CD4-positive, alpha-beta T cell treated with Interleukin-4 for 4 hours (primary cell): ENCODE measurements around the gene NINJ2.

ENCODE experiments used
- DNase-seq: peaks from one replicate; pipeline ENCODE4 v3.0.0-alpha.2; 2020

Gene NINJ2

GRCh38 chr12:612293-612692 is 51.0 kb downstream of the NINJ2 start:
- DNase-seq: no peak

- DNase-seq: no peak
These were observed 51.5 kb downstream of the NINJ2 start for GRCh38 chr12:611721-612120.

- no peak for DNase-seq
These were observed 54.3 kb downstream of the NINJ2 start for GRCh38 chr12:608921-609320.

GRCh38 chr12:608413-608812 is 54.8 kb downstream of the NINJ2 start:
- DNase-seq: no peak

- no peak for DNase-seq
These were observed 55.7 kb downstream of the NINJ2 start for GRCh38 chr12:607541-608001.

- no peak for DNase-seq
These were observed 58.3 kb downstream of the NINJ2 start for GRCh38 chr12:604956-605355.

GRCh38 chr12:602700-603068 is 60.6 kb downstream of the NINJ2 start:
- DNase-seq: no peak

- DNase-seq: no peak
These were observed 61.1 kb downstream of the NINJ2 start for GRCh38 chr12:601976-602699.

GRCh38 chr12:599756-600155 is 63.5 kb downstream of the NINJ2 start:
- no peak for DNase-seq

- no peak for DNase-seq
These were observed 65.2 kb downstream of the NINJ2 start for GRCh38 chr12:597926-598568.

- no peak for DNase-seq
These were observed 69.6 kb downstream of the NINJ2 start for GRCh38 chr12:593396-594270.

GRCh38 chr12:592024-592505 is 71.2 kb downstream of the NINJ2 start:
- no peak for DNase-seq

GRCh38 chr12:591167-592023 is 71.8 kb downstream of the NINJ2 start:
- no peak for DNase-seq

GRCh38 chr12:590206-590750 is 73.0 kb downstream of the NINJ2 start:
- no peak for DNase-seq

- DNase-seq: no peak
These were observed 74.6 kb downstream of the NINJ2 start for GRCh38 chr12:588646-589045.

GRCh38 chr12:588024-588322 is 75.3 kb downstream of the NINJ2 start:
- DNase-seq: no peak

- no peak for DNase-seq
These were observed 75.9 kb downstream of the NINJ2 start for GRCh38 chr12:587132-588023.

GRCh38 chr12:586318-587071 is 76.8 kb downstream of the NINJ2 start:
- no peak for DNase-seq

GRCh38 chr12:585062-586061 is 77.9 kb downstream of the NINJ2 start:
- DNase-seq: no peak
